NCI-H2171 treated with DMSO at 0.1 percent for 48 hours (cell line): ENCODE results near the gene TMEM240.
"Not testable (repeated sequence)": the region's sequence is repeated elsewhere in the genome, so short reads cannot be mapped to it uniquely, and the experiment has no call there.

Experiments
- DNase-seq: peaks from one replicate; lab custom pipeline; 2025; lab: John Stamatoyannopoulos, UW

The TMEM240 gene

GRCh38 chr1:1540818-1541628 lies 599 bp upstream of the TMEM240 start:
- DNase-seq, result no peak

GRCh38 chr1:1539310-1540089 lies 924 bp downstream of the TMEM240 start:
- no peak for DNase-seq

GRCh38 chr1:1538989-1539309 lies 1.5 kb downstream of the TMEM240 start:
- no peak for DNase-seq

DNA sequence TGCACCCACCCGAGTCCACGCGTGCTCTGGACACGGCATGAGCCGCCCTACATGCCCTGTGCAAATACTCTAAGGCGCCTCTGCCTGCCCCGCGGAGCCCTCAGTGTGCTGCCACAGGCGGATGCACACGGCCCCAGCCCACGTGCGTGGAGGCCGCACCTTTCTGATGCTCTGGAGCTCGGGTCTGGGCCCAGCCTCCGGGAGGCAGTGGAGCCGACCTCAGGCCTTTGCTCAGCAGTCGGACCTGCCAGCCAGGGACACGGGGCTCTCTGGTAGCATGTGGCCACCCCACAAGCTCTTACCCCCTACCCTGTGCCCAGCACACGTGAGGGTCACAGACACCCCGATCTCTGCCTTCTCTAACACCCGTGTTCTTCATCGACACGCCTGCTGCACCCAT lies 2.1 kb downstream of the TMEM240 start:
- DNase-seq, result no peak

DNA sequence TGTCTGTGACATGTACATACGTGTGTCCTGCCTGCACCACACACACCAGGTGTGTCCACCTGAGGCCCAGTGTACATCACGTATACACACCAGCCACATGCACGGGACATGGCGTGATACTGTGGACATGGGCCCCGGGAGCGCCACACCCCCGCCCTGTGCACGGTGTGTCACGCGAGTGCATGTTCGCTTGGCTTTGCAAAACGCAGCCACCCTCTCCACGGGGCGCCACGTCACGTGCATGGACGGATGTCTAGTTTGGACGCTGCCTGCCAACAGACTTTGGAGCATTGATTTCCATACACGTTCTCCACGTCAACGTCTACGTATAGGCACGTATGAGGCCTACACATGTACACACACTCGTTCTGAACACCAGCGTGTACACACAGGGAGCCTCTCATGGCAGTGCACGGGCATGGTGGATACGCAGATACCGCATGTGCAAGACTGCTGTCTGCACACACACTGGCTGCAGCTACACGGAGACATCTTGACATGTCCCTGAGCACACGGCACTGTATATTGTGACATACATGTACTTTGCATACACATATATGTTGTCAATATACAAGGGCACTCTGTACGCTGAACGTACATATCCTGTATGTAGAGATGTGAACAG lies 2.7 kb downstream of the TMEM240 start:
- DNase-seq, result no peak

- no peak for DNase-seq
Measured at GRCh38 chr1:1536938-1537546, 3.4 kb downstream of the TMEM240 start.

DNA sequence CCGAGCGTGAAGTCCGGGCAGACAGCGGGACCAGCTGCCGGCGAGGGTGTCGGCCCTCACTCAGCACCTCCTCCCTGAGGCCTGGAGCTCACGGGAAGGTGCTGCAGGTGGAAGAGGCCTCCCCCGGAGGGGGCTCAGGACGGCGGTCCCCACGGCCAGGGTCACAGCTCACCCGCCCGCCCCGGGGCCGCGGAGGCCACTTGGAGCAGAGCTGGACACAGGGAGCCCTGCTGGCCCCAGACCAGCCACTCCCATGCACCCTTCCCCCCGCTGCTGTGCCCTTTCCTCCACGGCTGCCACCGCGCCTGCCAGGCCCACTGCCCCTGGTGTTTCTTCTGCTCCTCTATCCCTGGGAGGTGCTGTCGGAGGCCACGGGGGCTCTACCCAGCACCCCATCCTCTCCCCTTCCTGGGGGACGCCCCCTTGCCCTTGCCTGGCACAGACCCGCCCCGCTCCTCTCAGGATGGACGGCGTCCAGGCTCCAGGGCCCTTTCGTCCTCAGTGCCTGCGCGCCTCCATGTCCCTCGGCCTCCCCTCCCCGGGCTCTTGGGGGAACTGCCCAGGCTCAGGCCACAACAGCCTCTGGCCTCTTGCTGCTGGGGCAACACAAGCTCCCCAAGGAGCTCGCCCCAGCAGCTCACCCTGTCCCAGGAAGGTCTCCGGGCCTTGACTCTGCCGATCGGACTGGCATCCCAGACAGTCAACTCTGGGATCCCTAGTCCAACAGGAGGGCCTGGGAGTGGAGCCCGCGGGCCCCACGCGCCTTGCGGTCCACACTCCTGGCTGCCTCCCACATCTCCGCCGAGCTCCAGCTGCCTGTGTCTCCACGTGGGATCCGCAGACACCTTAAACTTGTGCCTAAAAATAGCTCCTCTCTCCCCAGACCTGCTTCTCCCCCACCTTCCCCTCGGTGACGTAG lies 4.1 kb downstream of the TMEM240 start:
- DNase-seq, result no peak

DNA sequence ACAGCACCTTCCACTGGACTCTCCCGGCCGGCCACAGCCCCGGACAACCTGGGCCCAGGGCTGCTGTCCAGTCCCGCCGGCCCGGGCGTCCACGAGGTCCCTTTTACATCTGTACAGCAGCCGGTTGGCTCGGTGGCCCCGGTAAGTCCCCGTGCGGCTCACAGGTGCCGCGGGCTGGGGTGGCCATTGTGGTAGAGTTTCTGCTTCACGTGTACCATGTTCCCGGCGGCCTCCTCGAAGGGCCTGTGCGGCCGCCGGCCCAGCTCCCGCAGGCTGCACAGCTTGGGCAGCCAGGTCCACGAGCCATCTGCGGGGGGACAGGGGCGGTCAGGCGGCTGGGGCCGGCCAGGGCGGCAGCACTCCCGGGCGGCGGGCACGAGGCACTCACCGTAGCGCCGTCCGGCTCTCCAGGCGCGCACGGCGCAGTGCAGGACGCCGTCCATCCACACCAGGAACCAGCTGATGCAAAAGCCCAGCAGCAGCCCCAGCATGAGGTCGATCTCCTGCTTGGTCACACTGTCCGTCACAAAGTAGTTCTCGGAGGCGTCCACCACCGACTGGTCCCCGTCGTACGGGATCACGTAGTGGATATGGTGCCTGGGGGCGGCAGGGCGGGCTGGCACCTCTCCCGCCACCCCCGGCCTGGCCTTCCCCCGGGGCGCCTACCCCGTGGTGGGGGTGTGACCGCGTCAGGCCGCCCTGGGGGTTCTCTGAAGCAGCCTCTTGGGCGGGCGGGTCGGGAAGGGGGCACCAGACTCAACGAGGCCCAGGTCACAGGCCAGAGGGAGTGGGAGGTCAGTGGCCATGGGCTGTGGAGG lies 5.0 kb downstream of the TMEM240 start:
- no peak for DNase-seq

- DNase-seq, result no peak
Measured at GRCh38 chr1:1534401-1535154, 5.8 kb downstream of the TMEM240 start.

GRCh38 chr1:1533894-1534291 lies 6.5 kb downstream of the TMEM240 start:
- DNase-seq, result not testable (repeated sequence)

DNA sequence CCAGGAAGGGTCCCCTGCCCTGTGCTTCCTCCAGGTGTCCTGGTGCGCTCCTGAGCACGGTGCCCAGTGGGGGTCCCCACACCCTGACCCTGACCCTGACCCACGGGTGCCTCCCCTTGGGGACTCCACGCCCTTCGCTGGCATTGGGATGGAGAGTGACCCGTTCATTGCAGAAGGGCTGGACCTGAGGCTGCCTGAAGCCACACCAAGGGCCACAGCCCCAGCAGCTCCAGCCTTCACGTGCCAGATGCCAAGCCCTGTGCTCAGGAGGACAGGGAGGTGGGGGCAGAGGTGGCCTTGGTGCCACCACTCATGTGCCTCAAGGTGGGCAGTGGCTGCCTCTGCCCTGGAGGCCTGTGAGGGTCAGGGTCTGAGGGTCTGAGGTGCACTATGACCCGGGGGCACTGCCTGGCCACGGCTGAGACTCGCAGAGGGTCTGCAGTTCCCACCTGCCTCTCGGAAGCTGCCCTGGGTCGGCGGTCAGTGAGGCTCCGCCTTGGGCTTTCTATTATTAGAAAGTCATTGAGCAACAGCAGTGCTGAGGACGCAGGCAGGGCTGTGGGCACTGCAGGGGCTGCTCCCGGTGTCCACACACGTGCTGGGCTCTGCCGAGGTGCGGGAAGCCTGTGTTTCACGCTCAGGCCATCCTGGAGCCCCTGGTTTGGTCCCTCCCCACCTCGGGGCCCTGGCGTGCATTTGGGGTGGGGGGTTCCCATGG lies 7.1 kb downstream of the TMEM240 start:
- DNase-seq, result not testable (repeated sequence)

DNA sequence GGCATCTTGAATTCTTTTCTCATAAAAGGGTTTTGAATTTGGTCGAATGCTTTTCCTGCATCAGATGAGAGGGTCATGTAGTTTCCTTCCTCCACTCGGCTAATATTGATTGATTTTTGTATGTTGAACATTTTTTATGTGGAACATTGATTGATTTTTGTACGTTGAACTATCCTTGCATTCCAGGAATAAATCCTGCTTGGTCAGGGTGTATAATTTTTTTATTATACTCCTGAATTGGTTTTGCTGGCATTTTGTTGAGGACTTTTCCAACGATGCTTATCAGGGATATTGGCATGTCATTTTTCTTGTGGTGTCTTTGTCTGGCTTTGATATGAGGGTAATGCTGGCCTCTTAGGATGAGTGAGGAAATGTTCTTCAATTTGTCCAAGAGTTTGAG lies 8.5 kb downstream of the TMEM240 start:
- DNase-seq, result no peak

GRCh38 chr1:1529936-1530335 lies 10.5 kb downstream of the TMEM240 start:
- no peak for DNase-seq

- DNase-seq, result no peak
Measured at GRCh38 chr1:1529321-1529720, 11.1 kb downstream of the TMEM240 start.

GRCh38 chr1:1528301-1529267 lies 11.8 kb downstream of the TMEM240 start:
- no peak for DNase-seq

DNA sequence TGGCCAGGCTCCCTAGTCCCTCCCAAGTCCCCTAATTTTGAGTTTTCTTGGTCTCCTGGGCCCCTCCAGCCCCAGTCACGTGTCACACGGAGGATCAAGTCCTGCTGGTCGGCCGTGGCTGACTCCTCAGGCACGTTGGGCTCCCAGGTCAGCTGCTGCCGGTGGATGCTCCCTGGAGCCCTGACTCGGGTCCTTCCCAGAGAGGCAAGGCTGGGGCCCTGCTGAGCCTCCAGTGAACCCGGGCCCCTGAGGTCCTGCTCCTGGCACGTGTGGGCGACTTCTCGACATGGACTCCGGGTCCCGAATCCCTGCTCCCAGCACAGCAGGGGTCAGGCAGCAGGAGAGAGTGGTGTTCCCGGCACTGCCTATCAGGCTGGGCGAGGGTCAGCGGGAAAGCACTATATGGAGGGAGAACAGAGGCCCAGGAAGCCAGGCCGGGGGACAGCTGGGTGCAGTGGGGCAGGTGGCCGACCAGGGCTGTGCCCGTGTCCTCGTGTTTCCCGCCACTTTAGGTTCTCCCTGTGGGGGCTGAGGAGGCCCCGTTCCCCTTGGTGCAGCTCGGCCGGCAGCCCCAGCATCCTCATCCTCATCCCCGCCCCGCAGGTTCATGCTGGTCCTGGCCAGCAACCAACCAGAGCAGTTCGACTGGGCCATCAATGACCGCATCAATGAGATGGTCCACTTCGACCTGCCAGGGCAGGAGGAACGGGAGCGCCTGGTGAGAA lies 13.2 kb downstream of the TMEM240 start:
- no peak for DNase-seq

- not testable (repeated sequence) for DNase-seq
Measured at GRCh38 chr1:1526476-1526875, 13.9 kb downstream of the TMEM240 start.
